Measurements from ENCODE around the gene THUMPD2.

The THUMPD2 gene

DNA sequence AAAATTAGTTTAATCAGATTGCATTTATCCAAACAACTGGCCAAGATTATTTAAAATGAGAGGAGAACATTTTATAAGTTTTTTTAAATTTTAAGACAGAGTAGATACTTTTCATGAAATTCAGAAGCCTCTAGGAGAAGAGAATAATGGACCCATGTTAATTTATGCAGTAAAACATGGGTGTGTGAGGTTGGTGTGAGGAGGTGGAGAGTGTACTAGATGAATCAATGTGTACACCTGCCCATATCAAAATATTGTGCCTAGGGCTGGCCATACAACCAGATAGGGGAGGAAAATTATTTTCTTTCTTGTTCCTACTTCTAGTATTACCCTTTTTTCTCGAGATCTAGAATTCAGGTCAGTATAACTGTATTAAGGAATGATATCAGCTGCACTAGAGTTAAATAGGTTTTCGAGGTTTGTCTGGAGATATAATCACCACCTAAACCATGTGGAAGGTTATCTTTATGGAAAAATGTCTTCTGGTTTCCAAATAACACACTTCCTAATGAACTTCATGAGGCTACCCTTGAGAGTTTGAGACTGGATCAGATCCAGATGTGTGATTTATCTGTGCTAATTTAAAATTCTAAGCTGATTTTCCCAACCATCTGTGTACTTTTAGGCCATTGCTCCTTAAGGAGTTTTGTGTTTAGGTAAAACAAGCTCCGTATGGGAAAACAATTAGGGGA, 75.7 kb downstream of the THUMPD2 start:
- no peak overlapping the region for H3K4me3 ChIP-seq (ENCODE audit: low read depth, low read length)
- DNase-seq (ENCODE audit: low read depth), result no peak
- TF ChIP-seq, protein P1, sequence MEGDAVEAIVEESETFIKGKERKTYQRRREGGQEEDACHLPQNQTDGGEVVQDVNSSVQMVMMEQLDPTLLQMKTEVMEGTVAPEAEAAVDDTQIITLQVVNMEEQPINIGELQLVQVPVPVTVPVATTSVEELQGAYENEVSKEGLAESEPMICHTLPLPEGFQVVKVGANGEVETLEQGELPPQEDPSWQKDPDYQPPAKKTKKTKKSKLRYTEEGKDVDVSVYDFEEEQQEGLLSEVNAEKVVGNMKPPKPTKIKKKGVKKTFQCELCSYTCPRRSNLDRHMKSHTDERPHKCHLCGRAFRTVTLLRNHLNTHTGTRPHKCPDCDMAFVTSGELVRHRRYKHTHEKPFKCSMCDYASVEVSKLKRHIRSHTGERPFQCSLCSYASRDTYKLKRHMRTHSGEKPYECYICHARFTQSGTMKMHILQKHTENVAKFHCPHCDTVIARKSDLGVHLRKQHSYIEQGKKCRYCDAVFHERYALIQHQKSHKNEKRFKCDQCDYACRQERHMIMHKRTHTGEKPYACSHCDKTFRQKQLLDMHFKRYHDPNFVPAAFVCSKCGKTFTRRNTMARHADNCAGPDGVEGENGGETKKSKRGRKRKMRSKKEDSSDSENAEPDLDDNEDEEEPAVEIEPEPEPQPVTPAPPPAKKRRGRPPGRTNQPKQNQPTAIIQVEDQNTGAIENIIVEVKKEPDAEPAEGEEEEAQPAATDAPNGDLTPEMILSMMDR (conservative IDR thresholded peaks at IDR 0.05; ENCODE audit: low read depth, low read length), result no peak

GRCh38 chr2:39701137-39701536, 77.9 kb downstream of the THUMPD2 start:
- DNase-seq (ENCODE audit: low read depth), result no peak
- TF ChIP-seq, protein P1 (conservative IDR thresholded peaks at IDR 0.05; ENCODE audit: low read depth, low read length), result no peak
- no peak overlapping the region for H3K4me3 ChIP-seq (ENCODE audit: low read depth, low read length)

DNA sequence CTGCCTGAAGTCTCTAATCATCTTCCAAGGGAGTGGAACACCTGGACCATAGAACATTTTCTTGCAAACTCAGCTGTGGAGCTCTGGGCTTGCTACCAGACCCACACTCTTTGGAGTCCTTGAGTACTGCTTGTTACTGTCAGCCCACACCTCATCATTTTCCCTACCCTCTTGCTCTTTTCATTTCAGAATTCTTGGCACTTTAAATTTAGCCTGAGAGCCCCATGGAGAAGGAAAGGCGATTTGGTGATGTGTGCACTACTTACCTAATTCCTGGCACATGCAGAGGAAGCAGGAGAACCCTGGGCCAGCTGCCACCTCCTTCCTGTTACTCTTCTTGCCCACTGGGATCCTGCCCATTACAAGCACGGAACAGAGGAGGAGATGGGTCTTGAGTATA, 81.6 kb downstream of the THUMPD2 start:
- no peak overlapping the region for H3K4me3 ChIP-seq (ENCODE audit: low read depth, low read length)
- no peak for DNase-seq (ENCODE audit: low read depth)
- TF ChIP-seq, protein P1 (conservative IDR thresholded peaks at IDR 0.05; ENCODE audit: low read depth, low read length), result no peak

- DNase-seq (ENCODE audit: low read depth), result peak; percentile 91
Observed at GRCh38 chr2:39696838-39697237, 82.2 kb downstream of the THUMPD2 start.

DNA sequence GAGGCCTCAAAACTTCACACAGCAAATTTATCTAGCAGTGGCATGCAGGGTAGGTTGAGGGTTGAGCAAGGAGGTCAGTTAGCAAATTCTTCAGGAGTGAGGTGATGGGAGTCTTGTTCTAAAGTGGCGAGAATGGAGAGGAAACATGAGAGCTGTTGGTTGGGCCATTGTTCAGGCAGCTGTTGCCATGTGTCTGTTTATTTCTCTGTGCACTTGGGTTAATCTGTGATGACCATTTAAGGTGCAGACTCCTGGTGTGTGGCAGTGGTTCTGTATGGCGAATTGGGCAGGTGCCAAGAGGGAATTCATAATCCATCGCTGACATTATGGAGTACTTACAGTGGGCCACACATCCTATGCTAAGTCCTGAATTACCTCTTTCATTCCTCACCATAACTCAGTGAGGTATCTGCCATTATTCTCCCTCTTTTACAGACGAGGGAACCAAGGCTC, 82.9 kb downstream of the THUMPD2 start:
- DNase-seq (ENCODE audit: low read depth), result peak; percentile 98
- TF ChIP-seq, protein P1 (conservative IDR thresholded peaks at IDR 0.05; ENCODE audit: low read depth, low read length), result no peak
- H3K4me3 ChIP-seq (ENCODE audit: low read depth, low read length), result no peak overlapping the region

More at GRCh38 chr2:39696838-39697237, 82.2 kb downstream of the THUMPD2 start:
- TF ChIP-seq, protein P1 (conservative IDR thresholded peaks at IDR 0.05; ENCODE audit: low read depth, low read length), result peak; percentile 45
- H3K4me3 ChIP-seq (ENCODE audit: low read depth, low read length), result no peak overlapping the region

DNA sequence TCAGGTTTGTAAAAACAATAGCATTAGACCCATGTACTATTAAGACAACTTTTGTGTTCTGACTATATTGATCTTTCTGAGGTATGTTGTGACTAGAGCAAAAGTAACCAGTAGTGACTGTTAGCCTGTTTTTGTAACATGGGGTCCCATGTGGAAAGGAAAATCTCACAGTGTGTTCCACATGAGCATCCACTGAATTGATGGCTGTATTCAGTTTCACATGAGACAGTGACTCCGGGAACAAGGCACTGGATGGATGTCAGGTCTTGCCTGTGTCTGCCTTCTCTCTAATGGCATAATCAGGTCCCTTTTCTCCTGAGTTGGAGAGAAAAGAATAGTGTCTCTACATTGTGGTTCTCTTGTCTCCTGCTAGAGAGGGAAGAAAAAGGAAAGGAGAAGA, 85.8 kb downstream of the THUMPD2 start:
- TF ChIP-seq, protein P1 (conservative IDR thresholded peaks at IDR 0.05; ENCODE audit: low read depth, low read length), result no peak
- no peak overlapping the region for H3K4me3 ChIP-seq (ENCODE audit: low read depth, low read length)
- DNase-seq (ENCODE audit: low read depth), result no peak

GRCh38 chr2:39689876-39690275, 89.2 kb downstream of the THUMPD2 start:
- TF ChIP-seq, protein P1 (conservative IDR thresholded peaks at IDR 0.05; ENCODE audit: low read depth, low read length), result no peak
- DNase-seq (ENCODE audit: low read depth), result no peak
- no peak overlapping the region for H3K4me3 ChIP-seq (ENCODE audit: low read depth, low read length)
